ENCODE measurements around the gene TMEM168. TPM values are rescaled to one million over a fixed set of nuclear protein-coding genes. Genes with fewer than 3 reads are reported as not detected.
"Not testable (repeated sequence)": the region's sequence is repeated elsewhere in the genome, so short reads cannot be mapped to it uniquely, and the experiment has no call there.

Gene TMEM168
- 15.5 and 16.4 TPM in 2 replicates for total RNA-seq (2014; rRNA removed; shearing (Covaris generic))

- peak within 1 kb of the TSS; percentile 80 for H3K4me3 ChIP-seq
- peak within 1 kb of the TSS; percentile 88 for H3K27ac ChIP-seq
- H3K9me3 ChIP-seq (replicated peaks): no peaks in the 10 kb centered on the region
- 0 out of 2 replicates have a peak, but pooled peaks cover 3% of the 10 kb centered on the region for H3K4me1 ChIP-seq
- DNase-seq: peak; percentile 87
- no peaks in the 10 kb centered on the region for H3K36me3 ChIP-seq
- H3K27me3 ChIP-seq: no peaks in the 10 kb centered on the region
Measured at GRCh38 chr7:112789817-112790585, at the start of gene TMEM168. Gene TMEM168 (minus strand): TSS chr7:112790393. CDS start chr7:112784825, 5,568 bp downstream.

- not testable (repeated sequence) for H3K27me3 ChIP-seq; H3K4me1 ChIP-seq; DNase-seq; H3K4me3 ChIP-seq; H3K36me3 ChIP-seq; H3K27ac ChIP-seq; H3K9me3 ChIP-seq (replicated peaks)
Measured at GRCh38 chr7:112835928-112836327, 45.7 kb upstream of the TMEM168 start.

GRCh38 chr7:112833082-112833481, 42.9 kb upstream of the TMEM168 start:
- no peak overlapping the region for H3K27ac ChIP-seq
- H3K36me3 ChIP-seq: peaks cover 21% of the 10 kb centered on the region
- H3K9me3 ChIP-seq (replicated peaks): no peaks in the 10 kb centered on the region
- H3K4me1 ChIP-seq: no peaks in the 10 kb centered on the region
- H3K4me3 ChIP-seq: no peak overlapping the region
- DNase-seq: no peak
- H3K27me3 ChIP-seq: no peaks in the 10 kb centered on the region

- Histone ChIP-seq H3K4me3 (no peak overlapping the region), H3K36me3 (peaks cover 21% of the 10 kb centered on the region), H3K27me3 (no peaks in the 10 kb centered on the region), H3K27ac (no peak overlapping the region), H3K9me3 (replicated peaks) (no peaks in the 10 kb centered on the region), H3K4me1 (no peaks in the 10 kb centered on the region)
- DNase-seq: no peak
Measured at GRCh38 chr7:112830769-112831168, 40.6 kb upstream of the TMEM168 start.

GRCh38 chr7:112828696-112829095, 38.5 kb upstream of the TMEM168 start:
- Histone ChIP-seq H3K4me1 (no peaks in the 10 kb centered on the region), H3K36me3 (peaks cover 21% of the 10 kb centered on the region), H3K27me3 (no peaks in the 10 kb centered on the region), H3K4me3 (no peak overlapping the region), H3K27ac (no peak overlapping the region), H3K9me3 (replicated peaks) (no peaks in the 10 kb centered on the region)
- DNase-seq: no peak

- H3K36me3 ChIP-seq: peaks cover 5% of the 10 kb centered on the region; the same call in 1 of the 2 replicates
- no peak for DNase-seq
- H3K9me3 ChIP-seq (replicated peaks): no peaks in the 10 kb centered on the region
- H3K4me3 ChIP-seq: no peak overlapping the region
- H3K27ac ChIP-seq: no peak overlapping the region
- no peaks in the 10 kb centered on the region for H3K4me1 ChIP-seq
- H3K27me3 ChIP-seq: no peaks in the 10 kb centered on the region
Measured at GRCh38 chr7:112821345-112821744, 31.2 kb upstream of the TMEM168 start.

- H3K27me3 ChIP-seq: no peaks in the 10 kb centered on the region
Measured at GRCh38 chr7:112819536-112819935, 29.3 kb upstream of the TMEM168 start.

GRCh38 chr7:112806156-112806555, 16.0 kb upstream of the TMEM168 start:
- peak in 1 of 2 experiments; percentile 35 for DNase-seq
- no peaks in the 10 kb centered on the region for H3K36me3 ChIP-seq
- no peak overlapping the region for H3K27ac ChIP-seq
- H3K4me1 ChIP-seq: no peaks in the 10 kb centered on the region
- H3K4me3 ChIP-seq: no peak overlapping the region
- H3K27me3 ChIP-seq: no peaks in the 10 kb centered on the region
- no peaks in the 10 kb centered on the region for H3K9me3 ChIP-seq (replicated peaks)

More at GRCh38 chr7:112819536-112819935, 29.3 kb upstream of the TMEM168 start:
- H3K4me3 ChIP-seq: no peak overlapping the region
- H3K4me1 ChIP-seq: no peaks in the 10 kb centered on the region
- no peak for DNase-seq
- 0 out of 2 replicates have a peak, but pooled peaks cover 2% of the 10 kb centered on the region for H3K9me3 ChIP-seq (replicated peaks)
- H3K36me3 ChIP-seq: peaks cover 5% of the 10 kb centered on the region; the same call in 1 of the 2 replicates
- no peak overlapping the region for H3K27ac ChIP-seq

GRCh38 chr7:112802406-112802805, 12.2 kb upstream of the TMEM168 start:
- H3K4me3 ChIP-seq: no peak overlapping the region
- peak in 1 of 2 experiments; percentile 38 for DNase-seq
- no peaks in the 10 kb centered on the region for H3K9me3 ChIP-seq (replicated peaks)
- H3K36me3 ChIP-seq: no peaks in the 10 kb centered on the region
- H3K27me3 ChIP-seq: no peaks in the 10 kb centered on the region
- no peak overlapping the region for H3K27ac ChIP-seq
- no peaks in the 10 kb centered on the region for H3K4me1 ChIP-seq

GRCh38 chr7:112800486-112800885, 10.3 kb upstream of the TMEM168 start:
- no peaks in the 10 kb centered on the region for H3K27me3 ChIP-seq
- H3K4me1 ChIP-seq: no peaks in the 10 kb centered on the region
- H3K9me3 ChIP-seq (replicated peaks): no peaks in the 10 kb centered on the region
- no peak overlapping the region for H3K4me3 ChIP-seq
- DNase-seq: no peak
- no peaks in the 10 kb centered on the region for H3K36me3 ChIP-seq
- H3K27ac ChIP-seq: no peak overlapping the region

- no peaks in the 10 kb centered on the region for H3K4me1 ChIP-seq
- no peaks in the 10 kb centered on the region for H3K9me3 ChIP-seq (replicated peaks)
- no peak overlapping the region for H3K27ac ChIP-seq
- no peaks in the 10 kb centered on the region for H3K27me3 ChIP-seq
- no peaks in the 10 kb centered on the region for H3K36me3 ChIP-seq
- no peak overlapping the region for H3K4me3 ChIP-seq
- no peak for DNase-seq
Measured at GRCh38 chr7:112799448-112800120, 9.4 kb upstream of the TMEM168 start.

- Histone ChIP-seq H3K27ac (no peak overlapping the region), H3K4me1 (no peaks in the 10 kb centered on the region)
- DNase-seq: peak in 1 of 2 experiments; percentile 14
Measured at GRCh38 chr7:112798274-112799159, 8.3 kb upstream of the TMEM168 start.

GRCh38 chr7:112796552-112796951, 6.4 kb upstream of the TMEM168 start:
- not testable (repeated sequence) for H3K36me3 ChIP-seq; H3K9me3 ChIP-seq (replicated peaks); H3K4me1 ChIP-seq; H3K27me3 ChIP-seq; H3K27ac ChIP-seq; DNase-seq; H3K4me3 ChIP-seq

More at GRCh38 chr7:112798274-112799159, 8.3 kb upstream of the TMEM168 start:
- no peaks in the 10 kb centered on the region for H3K9me3 ChIP-seq (replicated peaks)
- H3K36me3 ChIP-seq: no peaks in the 10 kb centered on the region
- H3K27me3 ChIP-seq: no peaks in the 10 kb centered on the region
- no peak overlapping the region for H3K4me3 ChIP-seq

- Histone ChIP-seq H3K36me3 (no peaks in the 10 kb centered on the region), H3K27me3 (no peaks in the 10 kb centered on the region), H3K9me3 (replicated peaks) (no peaks in the 10 kb centered on the region), H3K27ac (no peak overlapping the region), H3K4me1 (0 out of 2 replicates have a peak, but pooled peaks cover 3% of the 10 kb centered on the region), H3K4me3 (no peak overlapping the region)
- no peak for DNase-seq
Measured at GRCh38 chr7:112792441-112792840, 2.2 kb upstream of the TMEM168 start.
